Middle frontal gyrus (tissue), 1 donor: Measurements from ENCODE around the gene SETD6.
"Not testable (repeated sequence)": the region's sequence is repeated elsewhere in the genome, so short reads cannot be mapped to it uniquely, and the experiment has no call there.

Experiments
- DNase-seq: peaks from one replicate; pipeline ENCODE4 v3.0.0-alpha.2; 2015; ENCODE audit warnings: low spot score; ENCODE audit errors: extremely low spot score

Gene SETD6

GRCh38 chr16:58537124-58537906 lies 22.0 kb downstream of the SETD6 start:
- no peak for DNase-seq

GRCh38 chr16:58541711-58542110 lies 26.4 kb downstream of the SETD6 start:
- no peak for DNase-seq

GRCh38 chr16:58542291-58542690 lies 27.0 kb downstream of the SETD6 start:
- DNase-seq, result no peak

GRCh38 chr16:58543685-58544084 lies 28.4 kb downstream of the SETD6 start:
- DNase-seq, result no peak

GRCh38 chr16:58548378-58548777 lies 33.1 kb downstream of the SETD6 start:
- no peak for DNase-seq

- no peak for DNase-seq
Observed at GRCh38 chr16:58551496-58551895, 36.2 kb downstream of the SETD6 start.

GRCh38 chr16:58556678-58557077 lies 41.4 kb downstream of the SETD6 start:
- DNase-seq, result no peak

- no peak for DNase-seq
Observed at GRCh38 chr16:58563235-58563634, 47.9 kb downstream of the SETD6 start.

GRCh38 chr16:58563775-58564174 lies 48.5 kb downstream of the SETD6 start:
- DNase-seq, result no peak

GRCh38 chr16:58565697-58566096 lies 50.4 kb downstream of the SETD6 start:
- not testable (repeated sequence) for DNase-seq
